ENCODE measurements around the gene FES.

FES gene

GRCh38 chr15:90860942-90861675, 23.2 kb upstream of the FES start:
- Histone ChIP-seq H3K4me2 (ENCODE audit: low read length) (no peak overlapping the region), H3K36me3 (ENCODE audit: control insufficient read depth, low read length) (no peaks in the 10 kb centered on the region), H3K9me3 (ENCODE audit: control insufficient read depth, insufficient read depth, low read length) (no peaks in the 10 kb centered on the region), H4K20me1 (ENCODE audit: control insufficient read depth, insufficient read depth, low read depth, low read length) (no peaks in the 10 kb centered on the region), H3K79me2 (ENCODE audit: control insufficient read depth, low read length) (no peaks in the 10 kb centered on the region), H3K9me2 (replicated peaks; ENCODE audit: control insufficient read depth, low read length) (no peaks in the 10 kb centered on the region), H3K4me1 (ENCODE audit: control insufficient read depth, low read length) (peaks cover 13% of the 10 kb centered on the region), H3K27ac (ENCODE audit: low read depth, low read length) (no peak overlapping the region), H3K27me3 (ENCODE audit: control insufficient read depth, low read length) (no peaks in the 10 kb centered on the region), H3F3A (ENCODE audit: control insufficient read depth, insufficient read depth) (no peaks in the 10 kb centered on the region; the same call in 1 of the 2 replicates), H3K4me3 (ENCODE audit: low read length) (no peak overlapping the region)
- TF ChIP-seq EZH2phosphoT487 (IDR thresholded peaks at IDR 0.05; ENCODE audit: borderline replicate concordance, low read length), result no peak
- no peak for TF ChIP-seq CTCF (IDR thresholded peaks at IDR 0.05; ENCODE audit: low read depth, low read length, poor library complexity, severe bottlenecking)

- H3K36me3 ChIP-seq (ENCODE audit: control insufficient read depth, low read length), result no peaks in the 10 kb centered on the region
- H3K9me3 ChIP-seq (ENCODE audit: control insufficient read depth, insufficient read depth, low read length), result no peaks in the 10 kb centered on the region
- H3K4me3 ChIP-seq (ENCODE audit: low read length), result no peak overlapping the region
- no peak overlapping the region for H3K27ac ChIP-seq (ENCODE audit: low read depth, low read length)
- no peaks in the 10 kb centered on the region for H3K9me2 ChIP-seq (replicated peaks; ENCODE audit: control insufficient read depth, low read length)
- no peaks in the 10 kb centered on the region; the same call in 1 of the 2 replicates for H3F3A ChIP-seq (ENCODE audit: control insufficient read depth, insufficient read depth)
- H3K27me3 ChIP-seq (ENCODE audit: control insufficient read depth, low read length), result 0 out of 2 replicates have a peak, but pooled peaks cover 2% of the 10 kb centered on the region
- no peaks in the 10 kb centered on the region for H4K20me1 ChIP-seq (ENCODE audit: control insufficient read depth, insufficient read depth, low read depth, low read length)
- no peaks in the 10 kb centered on the region; the same call in 1 of the 2 replicates for H3K4me1 ChIP-seq (ENCODE audit: control insufficient read depth, low read length)
- no peak overlapping the region for H3K4me2 ChIP-seq (ENCODE audit: low read length)
- H3K79me2 ChIP-seq (ENCODE audit: control insufficient read depth, low read length), result no peaks in the 10 kb centered on the region
- no peak for TF ChIP-seq CTCF (IDR thresholded peaks at IDR 0.05; ENCODE audit: low read depth, low read length, poor library complexity, severe bottlenecking)
- TF ChIP-seq EZH2phosphoT487 (IDR thresholded peaks at IDR 0.05; ENCODE audit: borderline replicate concordance, low read length), result no peak
These were observed 21.8 kb upstream of the FES start for GRCh38 chr15:90862487-90862886.

GRCh38 chr15:90862964-90863778, 21.1 kb upstream of the FES start:
- Histone ChIP-seq H3K4me2 (ENCODE audit: low read length) (no peak overlapping the region), H3K9me2 (replicated peaks; ENCODE audit: control insufficient read depth, low read length) (no peaks in the 10 kb centered on the region), H3K79me2 (ENCODE audit: control insufficient read depth, low read length) (no peaks in the 10 kb centered on the region), H3F3A (ENCODE audit: control insufficient read depth, insufficient read depth) (no peaks in the 10 kb centered on the region; the same call in 1 of the 2 replicates), H3K36me3 (ENCODE audit: control insufficient read depth, low read length) (no peaks in the 10 kb centered on the region), H3K4me3 (ENCODE audit: low read length) (no peak overlapping the region), H3K4me1 (ENCODE audit: control insufficient read depth, low read length) (no peaks in the 10 kb centered on the region), H4K20me1 (ENCODE audit: control insufficient read depth, insufficient read depth, low read depth, low read length) (no peaks in the 10 kb centered on the region), H3K9me3 (ENCODE audit: control insufficient read depth, insufficient read depth, low read length) (no peaks in the 10 kb centered on the region), H3K27me3 (ENCODE audit: control insufficient read depth, low read length) (0 out of 2 replicates have a peak, but pooled peaks cover 2% of the 10 kb centered on the region), H3K27ac (ENCODE audit: low read depth, low read length) (no peak overlapping the region)
- TF ChIP-seq EZH2phosphoT487 (IDR thresholded peaks at IDR 0.05; ENCODE audit: borderline replicate concordance, low read length) (no peak), CTCF (IDR thresholded peaks at IDR 0.05; ENCODE audit: low read depth, low read length, poor library complexity, severe bottlenecking) (no peak)

Data from DOHH2 (cell line).